HAP-1 (cell line): Measurements from ENCODE around the gene TLCD3A.

Source experiments
- DNase-seq, 2 experiments: peaks; one replicate each; pipeline ENCODE4 v3.0.0-alpha.2; 2016 to 2020; ENCODE audit warnings: low spot score in 2 of 2
- H3K27me3 ChIP-seq: fragments of 250-450 bp; sonication (Bioruptor Pico); 2 replicates; pipeline ENCODE4 v1.5.1; 2020; ENCODE audit warnings: low read depth, mild to moderate bottlenecking, moderate library complexity
- H3K36me3 ChIP-seq: fragments of 250-450 bp; sonication (Bioruptor Pico); replicated peaks from 2 replicates; pipeline ENCODE4 v1.5.1; 2020; ENCODE audit warnings: mild to moderate bottlenecking
- H3K4me1 ChIP-seq: fragments of 250-450 bp; sonication (Bioruptor Pico); 2 replicates; pipeline ENCODE4 v1.5.1; 2020; ENCODE audit warnings: mild to moderate bottlenecking
- H3K4me3 ChIP-seq: fragments of 250-450 bp; sonication (Bioruptor Pico); 2 replicates; pipeline ENCODE4 v1.5.1; 2020; ENCODE audit warnings: mild to moderate bottlenecking, moderate library complexity
- H3K9me3 ChIP-seq: fragments of 250-450 bp; sonication (Bioruptor Pico); 2 replicates; pipeline ENCODE4 v1.5.1; 2020; ENCODE audit warnings: mild to moderate bottlenecking, moderate library complexity
- in situ Hi-C: fragments of 300-500 bp; cut with MboI; formaldehyde crosslinking; loops from 3 replicates; pipeline ENCODE4 v1.14.3; 2020; ENCODE audit warnings: low sequenced_read_pairs, inconsistent platforms, mixed read lengths

The TLCD3A gene

DNA sequence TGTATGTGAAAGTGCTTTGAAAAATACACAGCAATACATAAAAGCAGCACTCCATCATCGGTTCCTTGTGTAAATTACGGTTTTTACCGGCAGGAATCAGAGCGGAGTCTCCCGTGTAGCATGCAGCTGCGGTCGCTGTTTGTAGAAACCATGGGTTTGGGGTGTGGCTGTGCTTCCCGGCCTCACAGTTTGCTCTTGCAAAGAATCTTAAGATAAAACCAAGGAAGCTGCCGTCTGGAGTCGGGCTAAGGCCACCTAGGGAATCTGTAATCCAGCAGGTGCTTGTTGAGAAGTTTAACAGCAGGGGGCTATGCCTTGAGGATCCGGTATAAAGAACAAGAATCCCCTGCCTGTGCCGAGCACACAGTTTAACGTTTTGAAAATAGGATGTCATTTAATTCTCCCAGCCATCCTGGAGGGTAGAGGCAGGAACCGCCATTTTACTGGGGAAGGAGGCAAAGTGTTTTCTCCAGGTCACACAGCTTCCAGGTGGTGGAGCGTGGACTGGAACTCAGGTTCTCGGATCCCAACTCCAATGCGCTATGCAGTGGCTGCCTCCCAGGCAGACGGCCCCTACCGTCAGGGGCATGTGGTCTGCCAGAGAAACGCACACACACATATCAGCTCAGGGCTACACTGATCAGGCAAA lies 6.0 kb upstream of the TLCD3A start:
- no peak overlapping the region for H3K4me3 ChIP-seq
- no peak for DNase-seq
- no peaks in the 10 kb centered on the region for H3K27me3 ChIP-seq
- in situ Hi-C loops, result no loop called here
- H3K36me3 ChIP-seq, result no peaks in the 10 kb centered on the region
- peaks cover 7% of the 10 kb centered on the region for H3K4me1 ChIP-seq
- no peaks in the 10 kb centered on the region for H3K9me3 ChIP-seq

DNA sequence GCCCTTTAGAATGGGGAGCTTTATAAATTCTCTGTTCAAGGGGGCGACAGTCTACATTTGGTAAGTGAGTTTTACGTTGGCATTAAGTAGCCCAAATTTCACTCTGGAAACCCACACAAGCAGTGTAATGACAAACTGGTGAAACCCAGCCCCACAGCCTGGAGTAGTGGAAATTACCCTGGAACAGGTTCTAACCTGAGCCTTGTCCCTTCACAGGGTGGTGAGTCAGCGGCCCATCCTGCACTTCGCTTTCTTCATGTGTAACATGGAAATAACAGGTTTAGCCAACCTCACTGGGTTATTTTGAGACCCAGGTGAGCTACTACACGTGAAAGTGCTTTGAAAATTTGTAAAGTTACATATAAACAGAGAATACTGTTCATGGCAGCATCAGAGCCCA lies 3.5 kb upstream of the TLCD3A start:
- H3K4me3 ChIP-seq, result no peak overlapping the region
- no peak for DNase-seq
- peaks cover 14% of the 10 kb centered on the region for H3K4me1 ChIP-seq
- H3K36me3 ChIP-seq, result 0 out of 2 replicates have a peak, but pooled peaks cover 3% of the 10 kb centered on the region
- in situ Hi-C loops, result no loop called here
- H3K9me3 ChIP-seq, result no peaks in the 10 kb centered on the region
- no peaks in the 10 kb centered on the region for H3K27me3 ChIP-seq

DNA sequence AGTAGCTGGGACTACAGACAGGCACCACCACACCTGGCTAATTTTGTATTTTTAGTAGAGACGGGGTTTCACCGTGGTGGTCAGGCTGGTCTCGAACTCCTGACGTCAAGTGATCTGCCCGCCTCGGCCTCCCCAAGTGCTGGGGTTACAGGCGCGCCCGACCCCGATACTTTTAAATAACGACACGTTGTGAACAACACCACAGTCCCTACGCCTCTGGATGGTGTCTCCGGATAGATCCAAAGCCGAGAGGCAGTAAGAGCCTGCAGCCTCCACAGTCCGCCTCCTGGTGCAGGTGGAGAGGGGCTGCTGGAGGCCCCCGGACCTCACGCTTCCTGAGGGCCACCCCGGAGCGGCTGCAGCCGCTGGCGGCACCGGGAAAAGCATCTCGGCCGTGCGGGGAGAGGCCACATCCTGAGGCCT lies 741 bp upstream of the TLCD3A start:
- Histone ChIP-seq H3K4me1 (peaks cover 19% of the 10 kb centered on the region), H3K9me3 (no peaks in the 10 kb centered on the region), H3K4me3 (peak overlapping the region; percentile 68), H3K27me3 (no peaks in the 10 kb centered on the region), H3K36me3 (peaks cover 24% of the 10 kb centered on the region)
- no peak for DNase-seq
- in situ Hi-C loops, result no loop called here

DNA sequence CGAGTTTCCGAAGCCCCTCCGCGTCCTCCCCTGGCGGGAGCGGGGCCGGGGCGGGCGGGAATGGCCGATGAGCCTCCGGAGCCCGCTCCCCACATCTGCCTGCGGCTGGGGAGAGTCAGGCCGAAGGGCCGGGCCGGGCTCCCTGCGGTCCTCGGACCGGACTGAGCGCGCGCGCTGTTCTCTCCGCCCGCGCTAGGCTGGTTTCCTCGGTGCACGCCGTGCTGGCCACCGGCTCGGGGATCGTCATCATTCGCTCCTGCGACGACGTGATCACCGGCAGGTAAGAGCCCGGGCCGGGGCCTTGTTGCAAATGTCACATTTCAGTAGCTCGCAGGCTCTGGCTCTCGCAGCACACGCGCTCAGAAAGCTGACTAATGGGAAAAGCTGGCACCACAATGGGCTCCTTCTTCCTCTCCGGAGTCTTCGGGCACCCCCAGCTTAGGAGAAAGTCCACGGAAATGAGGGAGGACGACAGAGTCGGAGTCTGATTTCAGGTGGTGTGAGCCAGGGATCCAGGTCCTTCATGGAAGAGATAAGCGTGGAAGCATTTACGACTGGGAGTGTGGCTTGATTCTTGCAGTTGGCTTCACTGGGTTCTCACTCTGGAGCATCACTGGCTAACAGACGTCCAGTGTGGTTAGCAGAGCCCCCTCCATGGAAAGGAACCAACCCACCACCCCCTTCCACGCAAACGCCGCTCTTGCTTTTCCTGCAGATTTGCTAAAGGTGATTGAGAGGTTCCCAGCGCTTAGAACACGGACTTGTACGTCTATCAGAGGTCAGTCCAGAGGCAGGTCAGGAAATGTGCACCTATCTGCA lies 715 bp downstream of the TLCD3A start:
- H3K27me3 ChIP-seq, result no peaks in the 10 kb centered on the region
- no peaks in the 10 kb centered on the region for H3K9me3 ChIP-seq
- DNase-seq, result peak; percentile 23 to 35
- peaks cover 28% of the 10 kb centered on the region for H3K4me1 ChIP-seq
- peak overlapping the region; percentile 54 for H3K4me3 ChIP-seq
- in situ Hi-C loops, result no loop called here
- peaks cover 34% of the 10 kb centered on the region for H3K36me3 ChIP-seq

DNA sequence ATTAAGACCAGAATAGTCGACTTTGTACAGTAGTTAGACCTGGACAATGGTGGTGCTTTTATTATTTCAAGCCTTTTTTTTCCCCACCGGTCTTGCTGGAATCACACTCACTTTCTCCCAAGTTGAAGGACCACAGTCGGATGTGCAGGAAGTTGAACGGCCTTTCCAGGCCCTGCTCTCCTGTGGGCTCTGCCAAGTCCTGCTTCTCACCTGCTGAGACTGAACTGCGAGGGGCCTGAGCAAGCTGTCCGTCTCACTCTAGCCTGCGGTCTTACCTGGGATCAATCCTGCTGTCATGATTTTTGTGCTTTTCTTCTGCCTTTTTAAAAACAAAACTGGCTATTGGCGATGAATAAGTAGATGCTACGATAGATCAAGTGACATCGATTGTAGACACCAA lies 1.3 kb downstream of the TLCD3A start:
- H3K4me3 ChIP-seq, result peak overlapping the region; percentile 54
- no peak for DNase-seq
- no peaks in the 10 kb centered on the region for H3K27me3 ChIP-seq
- H3K36me3 ChIP-seq, result peaks cover 40% of the 10 kb centered on the region
- in situ Hi-C loops, result no loop called here
- H3K9me3 ChIP-seq, result no peaks in the 10 kb centered on the region
- H3K4me1 ChIP-seq, result peaks cover 28% of the 10 kb centered on the region

DNA sequence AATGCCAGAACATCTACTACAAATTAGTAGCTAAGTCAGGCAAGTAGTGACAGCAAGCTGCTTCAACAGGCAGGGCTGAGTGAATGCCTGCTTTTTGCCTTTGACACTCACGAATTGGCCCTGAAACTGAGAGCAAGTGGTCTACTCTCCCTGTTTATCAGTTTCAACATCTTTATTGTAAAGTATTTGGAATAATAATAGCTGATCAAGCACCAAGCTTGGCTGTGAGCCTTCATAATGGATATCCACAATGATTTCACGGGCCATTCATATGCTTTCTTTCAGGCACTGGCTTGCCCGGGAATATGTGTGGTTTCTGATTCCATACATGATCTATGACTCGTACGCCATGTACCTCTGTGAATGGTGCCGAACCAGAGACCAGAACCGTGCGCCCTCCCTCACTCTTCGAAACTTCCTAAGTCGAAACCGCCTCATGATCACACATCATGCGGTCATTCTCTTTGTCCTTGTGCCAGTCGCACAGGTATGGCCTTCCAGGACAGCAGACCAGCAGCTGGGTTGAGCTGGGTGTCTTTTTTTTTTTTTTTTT lies 5.2 kb downstream of the TLCD3A start:
- DNase-seq, result peak; percentile 62 to 89
- in situ Hi-C loops, result no loop called here
- H3K4me1 ChIP-seq, result peaks cover 17% of the 10 kb centered on the region
- no peaks in the 10 kb centered on the region for H3K27me3 ChIP-seq
- H3K36me3 ChIP-seq, result peaks cover 74% of the 10 kb centered on the region
- no peak overlapping the region for H3K4me3 ChIP-seq
- no peaks in the 10 kb centered on the region for H3K9me3 ChIP-seq

DNA sequence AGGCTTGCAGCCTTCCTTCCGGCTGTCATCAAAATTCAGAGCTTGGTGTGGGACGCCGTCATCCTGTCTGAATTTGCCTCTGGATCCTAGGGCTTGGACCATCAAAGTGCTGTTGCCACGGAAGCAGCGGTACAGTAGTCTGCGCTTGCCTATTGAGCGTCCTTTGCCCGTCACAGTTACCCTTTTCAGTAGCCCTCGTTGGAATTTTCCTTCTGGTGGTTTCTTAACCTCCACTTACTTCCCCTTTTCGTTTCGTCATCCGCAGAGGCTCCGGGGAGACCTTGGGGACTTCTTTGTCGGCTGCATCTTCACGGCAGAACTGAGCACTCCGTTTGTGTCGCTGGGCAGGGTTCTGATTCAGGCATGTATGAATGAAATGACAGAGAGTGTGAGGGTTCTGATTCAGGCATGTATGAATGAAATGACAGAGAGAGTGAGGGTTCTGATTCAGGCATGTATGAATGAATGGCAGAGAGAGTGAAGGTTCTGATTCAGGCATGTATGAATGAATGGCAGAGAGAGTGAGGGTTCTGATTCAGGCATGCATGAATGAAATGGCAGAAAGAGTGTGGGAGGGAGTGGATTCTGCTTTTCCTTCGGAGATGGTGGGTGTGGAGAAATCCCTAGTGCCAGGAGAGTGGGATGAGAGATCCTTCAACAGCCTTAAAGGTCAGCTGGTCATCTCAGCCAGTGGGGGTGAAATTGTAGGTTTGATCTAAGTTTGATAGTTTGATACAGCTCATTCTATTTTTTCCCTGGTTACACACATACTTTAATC lies 8.0 kb downstream of the TLCD3A start:
- DNase-seq, result no peak
- H3K4me1 ChIP-seq, result peaks cover 9% of the 10 kb centered on the region
- H3K4me3 ChIP-seq, result no peak overlapping the region
- peaks cover 85% of the 10 kb centered on the region for H3K36me3 ChIP-seq
- no peaks in the 10 kb centered on the region for H3K27me3 ChIP-seq
- in situ Hi-C loops, result no loop called here
- no peaks in the 10 kb centered on the region for H3K9me3 ChIP-seq

DNA sequence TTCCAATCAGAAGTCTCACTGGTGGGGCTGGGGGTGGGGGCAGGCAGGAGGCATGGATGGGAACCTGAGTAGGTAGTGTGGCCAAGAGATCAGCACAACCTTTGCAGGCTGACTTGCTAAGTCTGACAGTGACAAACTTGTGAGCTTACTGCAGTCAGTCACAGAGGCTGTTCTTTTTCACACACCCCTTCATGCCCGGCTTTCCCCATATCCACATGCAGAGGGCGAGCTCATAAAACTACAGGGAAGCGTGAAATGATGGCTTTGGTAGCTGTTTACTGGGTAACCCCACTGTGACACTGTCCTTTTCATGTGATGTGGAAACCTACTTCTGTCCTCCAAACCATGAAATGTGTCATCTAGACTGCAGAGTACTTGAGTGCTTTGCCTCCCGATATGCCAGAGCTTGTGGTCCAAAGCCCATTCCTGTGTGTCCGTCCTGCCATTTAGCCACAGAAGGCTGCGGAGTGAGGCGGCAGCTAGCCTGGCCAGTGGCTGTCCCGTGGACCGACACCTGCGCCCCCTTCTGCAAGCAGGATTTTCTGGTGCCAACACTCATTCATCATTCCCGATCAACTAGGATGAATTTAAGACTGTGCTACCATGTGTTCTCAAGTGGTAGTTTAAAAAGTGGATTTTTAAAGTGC lies 9.9 kb downstream of the TLCD3A start:
- in situ Hi-C loops, result no loop called here
- DNase-seq, result no peak
- Histone ChIP-seq H3K27me3 (no peaks in the 10 kb centered on the region), H3K4me3 (no peak overlapping the region), H3K4me1 (peaks cover 6% of the 10 kb centered on the region), H3K36me3 (peaks cover 92% of the 10 kb centered on the region), H3K9me3 (no peaks in the 10 kb centered on the region)

DNA sequence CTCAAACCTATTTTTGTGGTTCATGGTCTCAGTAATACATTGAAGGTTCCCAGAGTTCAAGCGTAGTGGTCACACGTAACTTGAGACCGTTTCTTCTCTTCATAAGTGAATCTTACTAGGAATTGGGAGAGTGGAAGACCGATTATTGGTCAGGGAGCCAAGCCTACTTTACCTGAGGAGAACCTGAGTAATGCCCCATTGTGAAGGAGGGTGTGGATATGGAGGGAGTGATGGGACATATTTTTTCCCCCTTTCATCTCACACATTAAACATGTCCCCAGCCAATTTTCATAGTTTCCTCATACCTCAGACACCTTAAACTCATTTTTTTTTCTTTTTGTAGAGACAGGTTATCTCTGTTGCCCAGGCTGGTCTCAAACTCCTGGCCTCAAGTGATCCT lies 10.7 kb downstream of the TLCD3A start:
- in situ Hi-C loops, result no loop called here

DNA sequence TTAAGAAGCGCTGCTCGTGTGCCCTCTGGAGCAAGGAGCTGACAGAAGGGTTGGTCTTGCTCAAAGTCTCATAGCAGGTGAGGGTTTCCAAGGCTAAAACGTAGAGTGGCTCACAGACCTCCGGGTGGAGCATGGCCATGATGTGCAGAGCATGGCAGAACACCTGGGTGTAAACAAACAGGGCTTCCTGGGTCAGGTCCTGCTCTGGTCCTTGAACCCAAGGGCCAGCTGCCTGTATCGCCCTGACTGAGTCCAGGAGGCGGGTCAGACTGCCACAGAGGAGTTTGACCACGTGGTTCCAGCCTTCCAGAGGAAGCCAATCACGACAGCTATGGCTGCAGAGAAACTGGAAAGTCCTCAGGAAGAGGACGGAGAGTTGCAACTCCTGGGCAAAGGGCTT lies 12.5 kb downstream of the TLCD3A start:
- Histone ChIP-seq H3K27me3 (no peaks in the 10 kb centered on the region), H3K4me1 (no peaks in the 10 kb centered on the region), H3K4me3 (no peak overlapping the region), H3K9me3 (no peaks in the 10 kb centered on the region), H3K36me3 (peaks cover 81% of the 10 kb centered on the region)
- in situ Hi-C loops, result no loop called here
- no peak for DNase-seq

More for the DNA sequence above, 10.7 kb downstream of the TLCD3A start:
- Histone ChIP-seq H3K9me3 (no peaks in the 10 kb centered on the region), H3K27me3 (no peaks in the 10 kb centered on the region), H3K4me1 (no peaks in the 10 kb centered on the region), H3K4me3 (no peak overlapping the region), H3K36me3 (peaks cover 94% of the 10 kb centered on the region)
- no peak for DNase-seq

DNA sequence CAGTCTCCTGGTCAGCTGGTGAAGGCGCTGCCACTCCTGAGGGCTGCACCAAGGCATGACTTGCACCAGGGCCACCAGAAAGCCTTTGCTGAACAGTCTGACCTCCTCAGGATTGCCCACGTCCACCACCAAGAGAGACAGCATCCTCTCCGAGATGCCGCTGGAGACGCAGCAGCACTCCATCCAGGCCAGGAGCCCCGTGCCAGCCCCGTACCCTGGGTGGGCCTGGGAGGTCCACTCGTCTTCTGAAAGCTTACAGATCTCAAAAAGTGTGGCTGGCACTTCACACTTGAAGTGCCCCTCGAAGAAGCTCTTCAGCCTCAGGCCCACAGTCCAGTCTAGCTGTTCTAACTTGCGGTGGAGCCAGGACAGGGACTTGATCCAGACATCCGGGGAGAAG lies 13.0 kb downstream of the TLCD3A start:
- Histone ChIP-seq H3K4me1 (peaks cover 4% of the 10 kb centered on the region), H3K27me3 (no peaks in the 10 kb centered on the region), H3K9me3 (no peaks in the 10 kb centered on the region), H3K36me3 (peaks cover 77% of the 10 kb centered on the region), H3K4me3 (no peak overlapping the region)
- DNase-seq, result no peak
- in situ Hi-C loops, result no loop called here

DNA sequence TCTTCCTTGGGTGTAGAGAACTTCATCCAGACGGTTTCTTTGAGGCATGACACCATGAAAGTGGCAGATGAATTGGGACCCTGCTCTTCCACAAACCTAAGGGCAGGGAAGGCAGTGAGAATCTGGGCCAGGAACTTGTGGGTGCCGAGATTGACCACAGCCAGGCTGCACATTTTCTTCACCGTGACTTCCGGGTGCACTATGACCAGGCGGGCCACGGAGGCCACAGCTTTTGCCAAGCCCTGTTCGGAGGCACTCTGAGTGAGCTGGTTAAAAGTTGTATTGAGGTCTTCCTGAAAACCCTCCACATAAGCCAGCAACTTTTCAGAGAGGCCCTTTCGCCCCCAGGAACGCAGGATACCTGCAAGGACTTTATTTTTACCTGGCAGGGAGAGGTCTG lies 13.8 kb downstream of the TLCD3A start:
- in situ Hi-C loops, result no loop called here
- Histone ChIP-seq H3K27me3 (no peaks in the 10 kb centered on the region), H3K36me3 (peaks cover 71% of the 10 kb centered on the region), H3K4me1 (peaks cover 7% of the 10 kb centered on the region), H3K4me3 (no peak overlapping the region), H3K9me3 (no peaks in the 10 kb centered on the region)
- DNase-seq, result no peak
